ENCODE data around the gene TBC1D7.

GRCh38 chr6:13357551-13358075 is 29.3 kb upstream of the TBC1D7 start:
- TF ChIP-seq CTCF (conservative IDR thresholded peaks at IDR 0.05) = no peak
- TF ChIP-seq ZFX (IDR thresholded peaks at IDR 0.05) = no peak

All from C4-2B (cell line).